Thyroid gland (tissue), 4 donors: ENCODE measurements around the gene HSPA5. TPM values are rescaled to one million over a fixed set of nuclear protein-coding genes. Genes with fewer than 3 reads are reported as not detected.

ENCODE experiments used
- DNase-seq, 2 donors: peaks; one replicate each; pipeline ENCODE4 v3.0.0-alpha.2; 2019
- H3K27ac ChIP-seq, 3 donors: fragments of 200-600 bp; sonication (generic); 1 replicate in 2 of 3; 2 replicates in 1 of 3; pipeline ENCODE4 v1.5.1; 2016 to 2019; ENCODE audit warnings: mild to moderate bottlenecking in 1 of 3, moderate library complexity in 1 of 3
- H3K27me3 ChIP-seq: fragments of 200-600 bp; sonication (generic); one replicate; pipeline ENCODE4 v1.5.1; 2019
- H3K36me3 ChIP-seq, 2 donors: fragments of 200-600 bp; sonication (generic); one replicate each; pipeline ENCODE4 v1.5.1; 2016 to 2019
- H3K4me1 ChIP-seq, 2 donors: fragments of 200-600 bp; sonication (generic); one replicate each; pipeline ENCODE4 v1.5.1; 2017 to 2019
- H3K4me3 ChIP-seq, 3 donors: fragments of 200-600 bp; sonication (generic); replicated peaks in 1 of 3; 1 replicate in 2 of 3; 2 replicates in 1 of 3; pipeline ENCODE4 v1.5.1; 2016; ENCODE audit warnings: mild to moderate bottlenecking in 1 of 3
- H3K9me3 ChIP-seq: fragments of 200-600 bp; sonication (generic); one replicate; pipeline ENCODE4 v1.5.1; 2017
- POLR2A ChIP-seq, 2 donors: fragments of 450-650 bp; IDR thresholded peaks; one replicate each; pipeline ENCODE4 v1.6.1; 2017; ENCODE audit warnings: antibody characterized with exemption in 2 of 2, mild to moderate bottlenecking in 2 of 2, moderate library complexity in 1 of 2
- WGBS, 2 donors: methylation state at CpG; one replicate each; pipeline ENCODE4 v1.1.5; 2017; 5-methylcytosine and 5-hydroxymethylcytosine counted together
- intact Hi-C: fragments of 100-400 bp; cut with DNase I; formaldehyde crosslinking; loops from one replicate; pipeline ENCODE4 v1.15.1; 2023
- small RNA-seq: library from RNA; depleted of rRNA; stranded (forward); fragments of <200 nt; gene quantifications from one replicate; pipeline ENCODE3, GENCODE V24; 2016
- total RNA-seq, 4 donors: library from RNA; depleted of rRNA; stranded (reverse); fragments of >200 nt; gene quantifications; one replicate each; pipeline ENCODE4 v1.2.3, GENCODE V29; 2016
- TF ChIP-seq, protein P1 (sequence below), 6 experiments: fragments of 200-600 bp in 3 of 6; fragments of 450-650 bp in 3 of 6; sonication (generic) in 3 of 6; IDR thresholded peaks; one replicate each; pipeline ENCODE4 v1.5.1; 2016 to 2019; ENCODE audit warnings: antibody characterized with exemption in 6 of 6, mild to moderate bottlenecking in 2 of 6, inconsistent platforms in 1 of 6, moderate library complexity in 1 of 6

The HSPA5 gene
- total RNA-seq, 4 donors from 2014 or later = 202 to 921 (median 592) TPM

DNA sequence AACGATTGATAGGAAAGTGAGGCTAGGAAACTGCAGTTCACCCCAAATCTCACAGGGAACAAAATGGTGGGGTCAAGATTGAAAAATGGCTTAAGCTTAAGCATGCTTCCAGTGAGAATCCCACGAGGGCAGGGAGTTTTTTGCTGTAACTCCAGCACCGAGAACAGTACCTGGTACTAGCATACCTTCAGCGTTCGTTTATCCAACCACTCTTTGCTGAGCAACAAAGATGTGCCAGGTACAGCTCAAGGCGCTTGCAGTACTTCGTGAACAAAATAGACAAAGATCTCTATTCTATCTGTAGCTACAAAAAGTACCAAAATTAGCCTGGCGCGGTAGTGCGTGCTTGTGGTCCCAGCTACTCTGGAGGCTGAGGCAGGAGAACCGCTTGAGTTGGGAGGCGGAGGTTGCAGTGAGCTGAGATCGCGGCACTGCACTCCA lies 50.8 kb downstream of the HSPA5 start:
- Histone ChIP-seq H3K4me1 (peaks cover 35 to 42% of the 10 kb centered on the region in 2 donors), H3K27ac (peak overlapping the region; percentile 40 to 98 (median 91)), H3K9me3 (no peaks in the 10 kb centered on the region), H3K27me3 (no peaks in the 10 kb centered on the region), H3K36me3 (no peaks in the 10 kb centered on the region), H3K4me3 (peak overlapping the region; percentile 15 to 99 (median 17))
- DNase-seq = peak in 1 of 2 donors; percentile 10
- TF ChIP-seq, protein P1, sequence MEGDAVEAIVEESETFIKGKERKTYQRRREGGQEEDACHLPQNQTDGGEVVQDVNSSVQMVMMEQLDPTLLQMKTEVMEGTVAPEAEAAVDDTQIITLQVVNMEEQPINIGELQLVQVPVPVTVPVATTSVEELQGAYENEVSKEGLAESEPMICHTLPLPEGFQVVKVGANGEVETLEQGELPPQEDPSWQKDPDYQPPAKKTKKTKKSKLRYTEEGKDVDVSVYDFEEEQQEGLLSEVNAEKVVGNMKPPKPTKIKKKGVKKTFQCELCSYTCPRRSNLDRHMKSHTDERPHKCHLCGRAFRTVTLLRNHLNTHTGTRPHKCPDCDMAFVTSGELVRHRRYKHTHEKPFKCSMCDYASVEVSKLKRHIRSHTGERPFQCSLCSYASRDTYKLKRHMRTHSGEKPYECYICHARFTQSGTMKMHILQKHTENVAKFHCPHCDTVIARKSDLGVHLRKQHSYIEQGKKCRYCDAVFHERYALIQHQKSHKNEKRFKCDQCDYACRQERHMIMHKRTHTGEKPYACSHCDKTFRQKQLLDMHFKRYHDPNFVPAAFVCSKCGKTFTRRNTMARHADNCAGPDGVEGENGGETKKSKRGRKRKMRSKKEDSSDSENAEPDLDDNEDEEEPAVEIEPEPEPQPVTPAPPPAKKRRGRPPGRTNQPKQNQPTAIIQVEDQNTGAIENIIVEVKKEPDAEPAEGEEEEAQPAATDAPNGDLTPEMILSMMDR (IDR thresholded peaks at IDR 0.05) = no peak
- TF ChIP-seq POLR2A (IDR thresholded peaks at IDR 0.05) = no peak
- intact Hi-C loops = no loop called here
- 48 to 55% methylated on average over 14 of the region's 14 CpGs for WGBS, 2 donors

DNA sequence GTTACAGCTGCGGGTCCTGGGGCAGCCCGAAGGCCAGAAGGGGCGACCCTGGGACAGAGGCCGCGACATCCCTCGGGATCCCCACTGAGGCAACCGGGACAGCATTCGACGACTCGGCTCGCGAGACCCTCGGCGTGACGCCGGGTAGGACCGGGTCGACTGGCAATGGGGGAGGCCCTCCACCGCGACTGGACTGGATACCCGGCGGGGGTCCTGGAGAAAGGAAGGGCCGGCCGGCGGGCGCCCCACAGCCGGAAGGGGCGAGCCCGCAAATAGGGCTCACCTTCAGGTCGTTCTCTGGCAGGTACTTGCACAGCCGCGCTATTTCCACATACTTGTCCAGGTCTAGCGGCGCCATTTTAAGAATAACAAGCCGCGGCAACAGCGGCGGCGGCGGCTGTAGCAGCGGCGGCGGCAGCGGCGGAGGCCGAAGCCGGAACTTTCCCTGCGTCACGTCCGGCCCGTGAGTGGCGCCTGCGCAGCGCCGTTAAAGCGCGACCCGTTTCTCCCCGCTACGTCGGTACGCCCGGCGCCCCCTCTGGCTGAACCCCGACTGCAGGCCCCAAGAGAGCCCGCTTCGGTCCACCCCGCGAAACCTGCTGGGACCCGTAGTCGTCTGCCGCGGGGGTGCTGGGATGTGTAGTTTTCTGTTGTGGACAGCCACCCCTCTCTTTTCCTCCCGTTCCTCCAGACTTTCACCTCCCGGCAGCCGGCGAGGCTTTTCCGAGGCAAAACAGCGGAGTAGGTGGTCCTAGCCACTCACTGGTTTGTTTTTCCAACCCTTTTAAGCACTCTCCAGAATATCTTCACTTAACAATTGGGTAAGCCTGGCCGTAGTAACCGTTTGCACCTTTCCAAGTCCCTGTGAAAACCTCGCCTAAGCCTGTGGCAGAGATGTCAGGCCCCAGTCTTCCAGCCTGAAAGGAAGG lies 51.5 kb downstream of the HSPA5 start, which contains the start of gene PPP6C:
Gene PPP6C, minus strand, starts transcription at position 443 of the 929 bp plus-strand sequence. Its CDS starts 85 bp downstream, at position 358.
- WGBS, 2 donors = 0% methylated on average over 14 to 25 of the region's 82 CpGs
- Histone ChIP-seq H3K4me1 (peaks cover 35 to 43% of the 10 kb centered on the region in 2 donors), H3K9me3 (no peaks in the 10 kb centered on the region), H3K27me3 (no peaks in the 10 kb centered on the region), H3K36me3 (no peaks in the 10 kb centered on the region), H3K27ac (peak within 1 kb of the TSS; percentile 82 to 98 (median 91)), H3K4me3 (peak within 1 kb of the TSS; percentile 51 to 99 (median 94))
- intact Hi-C loops = no loop called here
- TF ChIP-seq, protein P1 (IDR thresholded peaks at IDR 0.05) = peak in 5 of 6 experiments; percentile 40 to 77 (median 61)
- peak; percentile 70 to 85 for TF ChIP-seq POLR2A (IDR thresholded peaks at IDR 0.05)
- DNase-seq = peak; percentile 97

DNA sequence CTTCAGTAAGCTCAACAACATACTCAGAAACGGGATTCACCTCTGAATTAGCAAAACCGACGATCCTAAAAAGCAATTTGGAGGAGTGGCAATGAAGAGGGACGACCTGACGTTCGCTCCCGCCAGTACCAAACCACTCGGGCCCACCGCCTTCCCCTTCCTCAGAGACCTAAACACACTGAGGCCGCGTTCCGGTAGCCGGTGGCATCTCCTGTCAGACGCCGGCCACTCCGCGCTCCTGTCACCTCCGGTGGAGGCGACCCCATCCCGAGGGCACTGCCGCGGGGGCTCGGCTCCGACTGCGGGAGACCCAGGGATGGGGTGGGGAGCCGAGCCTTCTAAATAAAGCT lies 52.2 kb downstream of the HSPA5 start:
- H3K27me3 ChIP-seq = no peaks in the 10 kb centered on the region
- no peaks in the 10 kb centered on the region for H3K9me3 ChIP-seq
- DNase-seq = peak; percentile 29 to 36
- H3K4me3 ChIP-seq = peak overlapping the region; percentile 51 to 99 (median 94)
- no peak for TF ChIP-seq POLR2A (IDR thresholded peaks at IDR 0.05)
- TF ChIP-seq, protein P1 (IDR thresholded peaks at IDR 0.05) = no peak
- intact Hi-C loops = no loop called here
- H3K36me3 ChIP-seq = no peaks in the 10 kb centered on the region
- H3K4me1 ChIP-seq = peaks cover 37 to 43% of the 10 kb centered on the region in 2 donors
- 0% methylated on average over 9 to 13 of the region's 26 CpGs for WGBS, 2 donors
- peak overlapping the region; percentile 82 to 98 (median 91) for H3K27ac ChIP-seq

Small RNA genes lying within 50 kb of the gene (small RNA-seq; reads per million reads assigned to genes)
- not detected for gene AL354710.1

Other genes starting within 250 kb of the HSPA5 start
- gene SCAI, start 97.8 kb downstream of the HSPA5 start, total RNA-seq = 10 to 100 TPM; 10.4 to 13.4 (median 12.5) TPM
- 10 to 100 TPM; 41.3 to 63.1 (median 47.8) TPM for gene PPP6C, start 51.5 kb downstream of the HSPA5 start, total RNA-seq
- 10 to 100 TPM; 11.0 to 17.3 (median 15.4) TPM for gene RABEPK, start 40.8 kb downstream of the HSPA5 start, total RNA-seq
- gene GAPVD1, start 20.5 kb upstream of the HSPA5 start, total RNA-seq = 100 to 1,000 TPM in 2 of 4 donors, 10 to 100 TPM in 2; 92.6 to 140 (median 104) TPM